ENCODE results near the gene KMT2C.

KMT2C gene

DNA sequence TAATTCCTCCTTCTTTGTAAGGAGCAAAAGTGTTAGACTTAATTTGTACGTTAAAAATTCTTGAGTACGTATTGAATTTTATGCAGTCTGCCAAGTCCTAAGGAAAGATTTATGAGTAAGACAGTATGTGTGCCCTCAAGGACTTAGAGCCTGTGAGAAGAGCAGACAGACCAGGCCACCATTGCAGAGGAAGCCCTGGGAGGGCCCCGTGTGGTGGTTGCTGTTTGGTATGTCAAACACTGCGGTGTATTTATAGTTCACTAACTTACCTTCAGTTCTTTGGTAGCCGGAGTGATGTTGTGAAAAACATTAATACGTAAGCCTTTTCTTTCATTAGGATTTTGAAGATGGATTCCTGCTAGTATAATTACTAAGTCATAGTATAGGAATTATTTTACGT, 327.4 kb downstream of the KMT2C start:
- no peak overlapping the region for H3K23ac ChIP-seq (ENCODE audit: low read length in 2 of 2)
- H3K4me2 ChIP-seq (ENCODE audit: low read length, poor library complexity, severe bottlenecking): no peak overlapping the region
- 83% methylated on average over 4 of the region's 7 CpGs for WGBS
- H3K4me1 ChIP-seq (ENCODE audit: control insufficient read depth, insufficient read depth, low read depth, low read length): peaks cover 1% of the 10 kb centered on the region
- no peak overlapping the region for H3K18ac ChIP-seq (ENCODE audit: low read depth in 1 of 2, low read length in 2 of 2)
- H3K14ac ChIP-seq (ENCODE audit: low read length in 2 of 2): no peak overlapping the region
- no peak overlapping the region for H3K4me3 ChIP-seq (ENCODE audit: insufficient read depth in 1 of 2, low read depth in 1 of 2, low read length in 2 of 2)
- H3K36me3 ChIP-seq (ENCODE audit: control insufficient read depth in 1 of 2, insufficient read depth in 2 of 2, low read depth in 1 of 2, low read length in 2 of 2): peaks cover 11 to 80% of the 10 kb centered on the region in 2 experiments
- H4K8ac ChIP-seq (ENCODE audit: low read length): no peak overlapping the region
- H3K9ac ChIP-seq (ENCODE audit: low read length): no peak overlapping the region
- no peak overlapping the region for H2BK15ac ChIP-seq (ENCODE audit: low read depth, poor library complexity, severe bottlenecking)
- H3K9me3 ChIP-seq (ENCODE audit: control insufficient read depth, low read length): no peaks in the 10 kb centered on the region
- peaks cover 11% of the 10 kb centered on the region for H3K79me1 ChIP-seq (replicated peaks; ENCODE audit: low read length, poor library complexity, severe bottlenecking)
- H2AK5ac ChIP-seq (ENCODE audit: low read length, severe bottlenecking): no peak overlapping the region
- no peak overlapping the region for H4K91ac ChIP-seq (ENCODE audit: low read length)
- no peak overlapping the region for H2BK120ac ChIP-seq (ENCODE audit: low read depth, low read length)
- no peak overlapping the region for H2AFZ ChIP-seq (ENCODE audit: low read depth, low read length)
- no peak for DNase-seq
- H3K27me3 ChIP-seq (ENCODE audit: control insufficient read depth in 1 of 2, insufficient read depth in 1 of 2, low read length in 2 of 2): no peaks in the 10 kb centered on the region
- no peak overlapping the region for H3K27ac ChIP-seq (ENCODE audit: low read length, poor library complexity, severe bottlenecking)
- no peak overlapping the region for H3K4ac ChIP-seq (ENCODE audit: low read depth in 1 of 2, low read length in 2 of 2)
- no peak overlapping the region for H2BK5ac ChIP-seq (ENCODE audit: low read depth, low read length, poor library complexity, severe bottlenecking)
- H2BK12ac ChIP-seq (ENCODE audit: low read length in 2 of 2): no peak overlapping the region

DNA sequence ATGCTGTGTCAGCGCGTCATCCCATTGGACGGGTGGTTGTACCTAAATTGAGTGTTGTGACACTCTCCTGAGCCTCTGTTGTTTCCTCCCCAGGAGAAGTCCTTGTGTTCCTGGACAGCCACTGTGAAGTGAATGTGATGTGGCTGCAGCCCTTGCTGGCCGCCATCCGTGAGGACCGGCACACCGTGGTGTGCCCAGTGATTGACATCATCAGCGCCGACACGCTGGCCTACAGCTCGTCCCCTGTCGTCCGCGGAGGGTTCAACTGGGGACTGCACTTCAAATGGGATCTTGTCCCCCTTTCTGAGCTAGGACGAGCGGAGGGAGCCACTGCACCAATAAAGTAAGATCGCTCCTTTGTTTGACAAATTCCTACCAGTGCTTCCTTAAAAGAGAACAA, 327.9 kb downstream of the KMT2C start:
- Histone ChIP-seq H2BK12ac (ENCODE audit: low read length in 2 of 2) (no peak overlapping the region), H3K4me1 (ENCODE audit: control insufficient read depth, insufficient read depth, low read depth, low read length) (peaks cover 1% of the 10 kb centered on the region), H2BK120ac (ENCODE audit: low read depth, low read length) (no peak overlapping the region), H3K27me3 (ENCODE audit: control insufficient read depth in 1 of 2, insufficient read depth in 1 of 2, low read length in 2 of 2) (no peaks in the 10 kb centered on the region), H2AK5ac (ENCODE audit: low read length, severe bottlenecking) (no peak overlapping the region), H3K79me1 (replicated peaks; ENCODE audit: low read length, poor library complexity, severe bottlenecking) (peaks cover 11% of the 10 kb centered on the region), H4K8ac (ENCODE audit: low read length) (no peak overlapping the region), H3K4me2 (ENCODE audit: low read length, poor library complexity, severe bottlenecking) (no peak overlapping the region), H4K91ac (ENCODE audit: low read length) (no peak overlapping the region), H3K4ac (ENCODE audit: low read depth in 1 of 2, low read length in 2 of 2) (no peak overlapping the region), H3K27ac (ENCODE audit: low read length, poor library complexity, severe bottlenecking) (no peak overlapping the region), H3K18ac (ENCODE audit: low read depth in 1 of 2, low read length in 2 of 2) (no peak overlapping the region), H3K9ac (ENCODE audit: low read length) (no peak overlapping the region), H3K36me3 (ENCODE audit: control insufficient read depth in 1 of 2, insufficient read depth in 2 of 2, low read depth in 1 of 2, low read length in 2 of 2) (peaks cover 14 to 80% of the 10 kb centered on the region in 2 experiments), H3K14ac (ENCODE audit: low read length in 2 of 2) (no peak overlapping the region), H2BK15ac (ENCODE audit: low read depth, poor library complexity, severe bottlenecking) (no peak overlapping the region), H2BK5ac (ENCODE audit: low read depth, low read length, poor library complexity, severe bottlenecking) (no peak overlapping the region), H3K4me3 (ENCODE audit: insufficient read depth in 1 of 2, low read depth in 1 of 2, low read length in 2 of 2) (no peak overlapping the region), H3K9me3 (ENCODE audit: control insufficient read depth, low read length) (no peaks in the 10 kb centered on the region), H2AFZ (ENCODE audit: low read depth, low read length) (no peak overlapping the region), H3K23ac (ENCODE audit: low read length in 2 of 2) (no peak overlapping the region)
- DNase-seq: no peak
- WGBS: 99% methylated on average over 16 of the region's 17 CpGs

DNA sequence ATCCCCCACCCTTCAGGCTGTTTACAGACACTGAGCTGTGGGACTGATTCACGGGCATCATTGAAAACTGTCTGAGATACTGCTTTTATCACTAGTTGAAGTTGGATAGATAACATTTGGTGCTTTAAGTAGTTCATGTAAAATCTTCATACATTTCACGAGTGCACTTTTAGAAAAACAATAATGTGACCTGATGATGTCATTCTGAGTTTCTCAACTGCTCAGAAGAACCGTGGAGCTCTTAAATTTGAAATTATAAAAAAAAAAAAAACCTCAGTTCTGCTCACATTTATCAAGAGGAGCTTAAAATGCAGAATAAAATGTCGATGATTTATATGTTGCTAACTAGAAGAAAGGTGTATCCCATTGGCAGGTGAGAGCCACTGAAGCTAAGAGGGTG, 328.8 kb downstream of the KMT2C start:
- H3K36me3 ChIP-seq (ENCODE audit: control insufficient read depth in 1 of 2, insufficient read depth in 2 of 2, low read depth in 1 of 2, low read length in 2 of 2): peaks cover 18 to 82% of the 10 kb centered on the region in 2 experiments
- H2BK15ac ChIP-seq (ENCODE audit: low read depth, poor library complexity, severe bottlenecking): no peak overlapping the region
- H4K91ac ChIP-seq (ENCODE audit: low read length): no peak overlapping the region
- H3K23ac ChIP-seq (ENCODE audit: low read length in 2 of 2): no peak overlapping the region
- H3K9me3 ChIP-seq (ENCODE audit: control insufficient read depth, low read length): no peaks in the 10 kb centered on the region
- H3K14ac ChIP-seq (ENCODE audit: low read length in 2 of 2): no peak overlapping the region
- H3K18ac ChIP-seq (ENCODE audit: low read depth in 1 of 2, low read length in 2 of 2): no peak overlapping the region
- no peak overlapping the region for H4K8ac ChIP-seq (ENCODE audit: low read length)
- no peak overlapping the region for H2BK5ac ChIP-seq (ENCODE audit: low read depth, low read length, poor library complexity, severe bottlenecking)
- H3K9ac ChIP-seq (ENCODE audit: low read length): no peak overlapping the region
- H2BK120ac ChIP-seq (ENCODE audit: low read depth, low read length): no peak overlapping the region
- H2BK12ac ChIP-seq (ENCODE audit: low read length in 2 of 2): no peak overlapping the region
- H3K27ac ChIP-seq (ENCODE audit: low read length, poor library complexity, severe bottlenecking): no peak overlapping the region
- DNase-seq: no peak
- H2AK5ac ChIP-seq (ENCODE audit: low read length, severe bottlenecking): no peak overlapping the region
- no peak overlapping the region for H3K4me3 ChIP-seq (ENCODE audit: insufficient read depth in 1 of 2, low read depth in 1 of 2, low read length in 2 of 2)
- H3K4ac ChIP-seq (ENCODE audit: low read depth in 1 of 2, low read length in 2 of 2): no peak overlapping the region
- 100% methylated on average over 2 of the region's 4 CpGs for WGBS
- H3K79me1 ChIP-seq (replicated peaks; ENCODE audit: low read length, poor library complexity, severe bottlenecking): peaks cover 11% of the 10 kb centered on the region
- no peak overlapping the region for H3K4me2 ChIP-seq (ENCODE audit: low read length, poor library complexity, severe bottlenecking)
- H2AFZ ChIP-seq (ENCODE audit: low read depth, low read length): no peak overlapping the region
- H3K27me3 ChIP-seq (ENCODE audit: control insufficient read depth in 1 of 2, insufficient read depth in 1 of 2, low read length in 2 of 2): no peaks in the 10 kb centered on the region
- peaks cover 1% of the 10 kb centered on the region for H3K4me1 ChIP-seq (ENCODE audit: control insufficient read depth, insufficient read depth, low read depth, low read length)

DNA sequence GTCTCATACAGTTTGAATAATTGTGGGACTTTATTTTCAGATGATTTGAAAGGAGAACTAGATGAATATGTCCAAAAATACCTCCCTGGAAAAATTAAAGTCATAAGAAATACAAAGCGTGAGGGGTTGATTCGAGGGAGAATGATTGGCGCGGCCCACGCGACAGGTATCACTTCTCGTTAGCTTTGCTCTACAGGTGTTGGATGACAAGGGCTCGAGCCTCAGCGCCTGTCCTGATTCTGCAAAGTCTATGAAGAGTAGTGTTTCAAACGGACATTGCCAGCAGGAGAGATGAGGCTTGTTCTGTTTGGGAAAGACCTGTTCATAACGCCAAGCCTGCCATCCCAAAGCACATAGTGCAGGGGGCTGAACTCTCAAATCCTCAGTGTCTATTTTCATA, 330.6 kb downstream of the KMT2C start:
- Histone ChIP-seq H3K27me3 (ENCODE audit: control insufficient read depth in 1 of 2, insufficient read depth in 1 of 2, low read length in 2 of 2) (no peaks in the 10 kb centered on the region), H2AK5ac (ENCODE audit: low read length, severe bottlenecking) (no peak overlapping the region)
- 92% methylated on average over 11 of the region's 11 CpGs for WGBS

More for the DNA sequence above, 330.6 kb downstream of the KMT2C start:
- H3K4me2 ChIP-seq (ENCODE audit: low read length, poor library complexity, severe bottlenecking): no peak overlapping the region
- no peak overlapping the region for H3K4ac ChIP-seq (ENCODE audit: low read depth in 1 of 2, low read length in 2 of 2)
- no peak overlapping the region for H2BK15ac ChIP-seq (ENCODE audit: low read depth, poor library complexity, severe bottlenecking)
- H3K79me1 ChIP-seq (replicated peaks; ENCODE audit: low read length, poor library complexity, severe bottlenecking): peaks cover 8% of the 10 kb centered on the region
- no peak overlapping the region for H3K23ac ChIP-seq (ENCODE audit: low read length in 2 of 2)
- H3K18ac ChIP-seq (ENCODE audit: low read depth in 1 of 2, low read length in 2 of 2): no peak overlapping the region
- H2BK5ac ChIP-seq (ENCODE audit: low read depth, low read length, poor library complexity, severe bottlenecking): no peak overlapping the region
- H3K27ac ChIP-seq (ENCODE audit: low read length, poor library complexity, severe bottlenecking): no peak overlapping the region
- H4K8ac ChIP-seq (ENCODE audit: low read length): no peak overlapping the region
- H3K4me1 ChIP-seq (ENCODE audit: control insufficient read depth, insufficient read depth, low read depth, low read length): peaks cover 1% of the 10 kb centered on the region
- no peak overlapping the region for H2BK120ac ChIP-seq (ENCODE audit: low read depth, low read length)
- H2BK12ac ChIP-seq (ENCODE audit: low read length in 2 of 2): no peak overlapping the region
- no peak overlapping the region for H3K9ac ChIP-seq (ENCODE audit: low read length)
- peaks cover 24 to 85% of the 10 kb centered on the region in 2 experiments for H3K36me3 ChIP-seq (ENCODE audit: control insufficient read depth in 1 of 2, insufficient read depth in 2 of 2, low read depth in 1 of 2, low read length in 2 of 2)
- no peak overlapping the region for H3K14ac ChIP-seq (ENCODE audit: low read length in 2 of 2)
- H4K91ac ChIP-seq (ENCODE audit: low read length): no peak overlapping the region
- no peak overlapping the region for H2AFZ ChIP-seq (ENCODE audit: low read depth, low read length)
- DNase-seq: no peak
- H3K9me3 ChIP-seq (ENCODE audit: control insufficient read depth, low read length): no peaks in the 10 kb centered on the region
- H3K4me3 ChIP-seq (ENCODE audit: insufficient read depth in 1 of 2, low read depth in 1 of 2, low read length in 2 of 2): no peak overlapping the region

Data from mesenchymal stem cell (in vitro differentiated cells and primary cell).